SH-SY5Y (cell line): ENCODE results near the gene SPNS3.

ENCODE experiments used
- GATA2 ChIP-seq: IDR thresholded peaks from 2 replicates; pipeline ENCODE4 v1.6.1; 2011; ENCODE audit warnings: mild to moderate bottlenecking, low read depth, low read length
- GATA3 ChIP-seq: IDR thresholded peaks from 2 replicates; pipeline ENCODE4 v1.6.1; 2011; ENCODE audit warnings: low read depth, mild to moderate bottlenecking, low read length, moderate library complexity

The SPNS3 gene

GRCh38 chr17:4500191-4500571, 66.4 kb downstream of the SPNS3 start:
- TF ChIP-seq GATA2 (no peak), GATA3 (no peak)

- TF ChIP-seq GATA3 (no peak), GATA2 (no peak)
Measured at GRCh38 chr17:4501295-4501949, 67.7 kb downstream of the SPNS3 start.

GRCh38 chr17:4502466-4503154, 68.9 kb downstream of the SPNS3 start:
- TF ChIP-seq GATA3 (no peak), GATA2 (no peak)

- TF ChIP-seq GATA3 (no peak), GATA2 (no peak)
Measured at GRCh38 chr17:4503283-4504025, 69.7 kb downstream of the SPNS3 start.

GRCh38 chr17:4504188-4504587, 70.4 kb downstream of the SPNS3 start:
- no peak for TF ChIP-seq GATA2
- TF ChIP-seq GATA3, result no peak

GRCh38 chr17:4505187-4505586, 71.4 kb downstream of the SPNS3 start:
- TF ChIP-seq GATA2 (no peak), GATA3 (no peak)

- TF ChIP-seq GATA3, result no peak
Measured at GRCh38 chr17:4506175-4506813, 72.6 kb downstream of the SPNS3 start.

GRCh38 chr17:4506892-4507291, 73.2 kb downstream of the SPNS3 start:
- no peak for TF ChIP-seq GATA3
- TF ChIP-seq GATA2, result no peak

GRCh38 chr17:4507361-4508111, 73.8 kb downstream of the SPNS3 start:
- TF ChIP-seq GATA2 (no peak), GATA3 (no peak)

GRCh38 chr17:4508207-4508606, 74.5 kb downstream of the SPNS3 start:
- no peak for TF ChIP-seq GATA3
- TF ChIP-seq GATA2, result no peak

GRCh38 chr17:4509401-4509800, 75.7 kb downstream of the SPNS3 start:
- TF ChIP-seq GATA3 (no peak), GATA2 (no peak)

GRCh38 chr17:4509923-4510617, 76.3 kb downstream of the SPNS3 start:
- TF ChIP-seq GATA2, result no peak
- TF ChIP-seq GATA3, result no peak

- TF ChIP-seq GATA2 (no peak), GATA3 (no peak)
Measured at GRCh38 chr17:4510618-4510941, 76.8 kb downstream of the SPNS3 start.

- TF ChIP-seq GATA3 (no peak), GATA2 (no peak)
Measured at GRCh38 chr17:4511199-4511932, 77.6 kb downstream of the SPNS3 start.
